ENCODE results near the gene ADAMTS2.

DNA sequence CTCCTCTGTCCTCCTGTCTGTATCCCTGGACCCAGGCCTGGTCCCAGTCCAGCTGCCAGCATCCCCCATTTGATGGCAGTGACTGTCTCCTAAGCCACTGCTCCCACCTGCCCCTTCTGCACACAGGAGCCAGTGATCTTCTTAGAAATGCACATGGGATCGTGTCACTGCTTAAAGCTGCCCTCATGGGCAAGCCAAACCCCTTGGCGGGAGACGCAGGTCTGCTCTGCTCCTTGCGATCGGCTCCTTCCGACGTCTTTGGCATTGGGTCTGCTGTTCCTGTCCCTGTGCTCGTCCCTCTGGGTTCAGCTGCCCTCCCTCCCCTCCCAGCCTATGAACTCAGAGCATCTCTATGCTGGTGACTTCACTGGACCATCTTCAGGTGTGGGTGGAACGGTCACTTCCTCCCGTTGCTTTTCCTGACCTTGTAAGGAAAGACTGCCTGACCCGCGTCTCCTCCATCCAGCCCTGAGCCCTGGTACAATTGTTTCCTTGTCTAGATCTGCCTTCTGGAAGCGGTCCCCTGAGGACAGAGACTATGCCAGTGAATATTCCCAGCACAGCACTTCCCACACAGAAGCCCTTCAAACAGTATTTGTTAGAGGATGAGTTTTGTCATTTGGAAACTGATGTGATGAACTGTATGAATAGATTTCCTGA is 168.6 kb downstream of the ADAMTS2 start:
- TF ChIP-seq, protein P1, sequence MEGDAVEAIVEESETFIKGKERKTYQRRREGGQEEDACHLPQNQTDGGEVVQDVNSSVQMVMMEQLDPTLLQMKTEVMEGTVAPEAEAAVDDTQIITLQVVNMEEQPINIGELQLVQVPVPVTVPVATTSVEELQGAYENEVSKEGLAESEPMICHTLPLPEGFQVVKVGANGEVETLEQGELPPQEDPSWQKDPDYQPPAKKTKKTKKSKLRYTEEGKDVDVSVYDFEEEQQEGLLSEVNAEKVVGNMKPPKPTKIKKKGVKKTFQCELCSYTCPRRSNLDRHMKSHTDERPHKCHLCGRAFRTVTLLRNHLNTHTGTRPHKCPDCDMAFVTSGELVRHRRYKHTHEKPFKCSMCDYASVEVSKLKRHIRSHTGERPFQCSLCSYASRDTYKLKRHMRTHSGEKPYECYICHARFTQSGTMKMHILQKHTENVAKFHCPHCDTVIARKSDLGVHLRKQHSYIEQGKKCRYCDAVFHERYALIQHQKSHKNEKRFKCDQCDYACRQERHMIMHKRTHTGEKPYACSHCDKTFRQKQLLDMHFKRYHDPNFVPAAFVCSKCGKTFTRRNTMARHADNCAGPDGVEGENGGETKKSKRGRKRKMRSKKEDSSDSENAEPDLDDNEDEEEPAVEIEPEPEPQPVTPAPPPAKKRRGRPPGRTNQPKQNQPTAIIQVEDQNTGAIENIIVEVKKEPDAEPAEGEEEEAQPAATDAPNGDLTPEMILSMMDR (IDR thresholded peaks at IDR 0.05 in 8 of 11, conservative IDR thresholded peaks at IDR 0.05 in 3 of 11): no peak
- no peak for TF ChIP-seq POLR2A (IDR thresholded peaks at IDR 0.05)
